WTC11 (cell line): Measurements from ENCODE around the gene SLC12A8. TPM values are rescaled to one million over a fixed set of nuclear protein-coding genes. Genes with fewer than 3 reads are reported as not detected.

ENCODE experiments used
- ATAC-seq: fragments of 200-7000 bp; cut with Tn5 transposase; 2 replicates; pipeline ENCODE4 v1.10.0; 2021; ENCODE audit warnings: mild to moderate bottlenecking, moderate library complexity
- CTCF ChIA-PET: fragments of 300-600 bp; sonication (Branson Sonifier 250); formaldehyde crosslinking; loops from one replicate; lab custom pipeline; 2021; ENCODE audit warnings: antibody characterized with exemption; lab: Charles Lee
- POLR2A ChIA-PET: fragments of 350-600 bp; sonication (Branson Sonifier 250); formaldehyde crosslinking; loops from one replicate; lab custom pipeline; 2021; ENCODE audit warnings: antibody characterized with exemption; lab: Charles Lee
- DNase-seq: peaks from one replicate; pipeline ENCODE4 v3.0.0; 2021; ENCODE audit warnings: low spot score
- H3K27ac Mint-ChIP-seq: 2 replicates; pipeline ENCODE4 v1.8.0; 2021; ENCODE audit warnings: mixed read lengths
- H3K27me3 Mint-ChIP-seq: 2 replicates; pipeline ENCODE4 v1.8.0; 2021; ENCODE audit warnings: low read depth, mild to moderate bottlenecking, moderate library complexity, mixed read lengths
- H3K36me3 Mint-ChIP-seq: 2 replicates; pipeline ENCODE4 v1.8.0; 2021; ENCODE audit warnings: mixed read lengths
- H3K4me1 Mint-ChIP-seq: 2 replicates; pipeline ENCODE4 v1.8.0; 2022; ENCODE audit warnings: mixed read lengths
- H3K4me3 Mint-ChIP-seq: 2 replicates; pipeline ENCODE4 v1.8.0; 2021; ENCODE audit warnings: mild to moderate bottlenecking, moderate library complexity, mixed read lengths
- H3K9me3 Mint-ChIP-seq: 2 replicates; pipeline ENCODE4 v1.8.0; 2021; ENCODE audit warnings: mixed read lengths
- AFF4 ChIP-seq: sonication (generic); formaldehyde crosslinking; IDR thresholded peaks from 2 replicates; pipeline ENCODE4 v1.8.1; 2023; ENCODE audit warnings: mild to moderate bottlenecking, missing genetic modification reagents, borderline replicate concordance
- ATF1 ChIP-seq: sonication (generic); formaldehyde crosslinking; IDR thresholded peaks from 2 replicates; pipeline ENCODE4 v1.8.1; 2023; ENCODE audit warnings: mild to moderate bottlenecking, moderate library complexity, missing genetic modification reagents
- FOXP4 ChIP-seq: sonication (generic); formaldehyde crosslinking; IDR thresholded peaks from 2 replicates; pipeline ENCODE4 v1.8.0; 2022; ENCODE audit warnings: mild to moderate bottlenecking, missing genetic modification reagents
- HMGA2 ChIP-seq: fragments of 250-450 bp; sonication (Bioruptor Pico); IDR thresholded peaks from 2 replicates; pipeline ENCODE4 v1.4.0; 2021; ENCODE audit warnings: mild to moderate bottlenecking, moderate library complexity
- NFATC4 ChIP-seq: fragments of 250-450 bp; sonication (Bioruptor Pico); IDR thresholded peaks from 2 replicates; pipeline ENCODE4 v1.9.0; 2021; ENCODE audit warnings: mild to moderate bottlenecking
- OVOL2 ChIP-seq: fragments of 250-450 bp; sonication (Bioruptor Pico); IDR thresholded peaks from 2 replicates; pipeline ENCODE4 v1.9.0; 2021; ENCODE audit warnings: mild to moderate bottlenecking, borderline replicate concordance
- TP53 ChIP-seq: sonication (generic); formaldehyde crosslinking; IDR thresholded peaks from 2 replicates; pipeline ENCODE4 v1.8.1; 2023; ENCODE audit warnings: mild to moderate bottlenecking, missing genetic modification reagents
- USF2 ChIP-seq: sonication (generic); formaldehyde crosslinking; IDR thresholded peaks from 2 replicates; pipeline ENCODE4 v1.8.1; 2023; ENCODE audit warnings: mild to moderate bottlenecking, missing genetic modification reagents, moderate library complexity
- ZNF263 ChIP-seq: sonication (generic); formaldehyde crosslinking; IDR thresholded peaks from 2 replicates; pipeline ENCODE4 v1.8.1; 2022; ENCODE audit warnings: low read depth, mild to moderate bottlenecking, moderate library complexity, missing genetic modification reagents
- ZNF317 ChIP-seq: sonication (generic); formaldehyde crosslinking; IDR thresholded peaks from 2 replicates; pipeline ENCODE4 v1.8.1; 2023; ENCODE audit warnings: low read depth, mild to moderate bottlenecking, moderate library complexity, missing genetic modification reagents, borderline replicate concordance
- ZNF425 ChIP-seq: fragments of 250-450 bp; sonication (Bioruptor Pico); conservative IDR thresholded peaks from 2 replicates; pipeline ENCODE4 v1.9.0; 2021; ENCODE audit warnings: mild to moderate bottlenecking
- total RNA-seq: library from RNA; stranded (reverse); gene quantifications from 3 replicates; pipeline ENCODE4 v1.2.3, GENCODE V29; 2021

The SLC12A8 gene
- total RNA-seq, 1 experiment from 2014 or later = 9.1 TPM

GRCh38 chr3:125085166-125085565 is 127.4 kb downstream of the SLC12A8 start:
- Mint-ChIP-seq H3K4me3 (no peak overlapping the region), H3K9me3 (no peaks in the 10 kb centered on the region)
- POLR2A ChIA-PET = no interaction called here

More at GRCh38 chr3:125085166-125085565, 127.4 kb downstream of the SLC12A8 start:
- Mint-ChIP-seq H3K27me3 (no peaks in the 10 kb centered on the region), H3K27ac (no peak overlapping the region), H3K4me1 (no peaks in the 10 kb centered on the region), H3K36me3 (no peaks in the 10 kb centered on the region; the same call in 1 of the 2 replicates)
- DNase-seq (no peak), ATAC-seq (no peak)
- TF ChIP-seq ZNF317 (CRISPR knock-in tag) (no peak), FOXP4 (CRISPR knock-in tag) (no peak), NFATC4 (CRISPR knock-in tag) (no peak), TP53 (CRISPR knock-in tag) (no peak), USF2 (no peak), ZNF263 (CRISPR knock-in tag) (no peak), OVOL2 (CRISPR knock-in tag) (no peak), AFF4 (CRISPR knock-in tag) (no peak), ATF1 (CRISPR knock-in tag) (no peak), HMGA2 (CRISPR knock-in tag) (no peak), ZNF425 (CRISPR knock-in tag) (no peak)
- CTCF ChIA-PET = interaction anchor here (1.7 kb wide), 1 partner anchor 79 kb away, joined by 3 read pairs; no protein-coding TSS in a partner anchor
